ENCODE data around the gene EFCAB6. TPM values are rescaled to one million over a fixed set of nuclear protein-coding genes. Genes with fewer than 3 reads are reported as not detected.

Gene EFCAB6
- total RNA-seq, 2 experiments from 2014 or later: 0.15 to 0.21 TPM

DNA sequence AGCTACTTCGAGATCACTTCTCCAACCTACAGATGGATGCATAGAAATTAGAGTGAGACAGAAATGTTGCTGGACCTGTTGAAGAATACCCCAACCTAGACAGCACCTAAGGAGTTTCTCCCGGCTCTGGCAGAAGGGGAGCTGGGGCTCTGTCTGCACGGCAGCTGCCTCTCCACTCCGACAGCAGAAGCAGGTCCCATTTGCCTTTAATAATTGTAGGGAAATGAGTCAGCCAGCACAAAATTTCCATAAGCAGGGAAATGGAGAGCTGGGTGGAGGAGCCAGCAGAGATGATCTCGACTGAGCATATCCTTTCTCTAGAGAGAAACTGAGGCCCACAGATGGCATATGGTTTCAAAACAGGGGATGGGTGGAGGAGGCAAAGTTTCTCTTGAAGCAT is 80.1 kb downstream of the EFCAB6 start:
- Mint-ChIP-seq H3K27me3 (ENCODE audit: low read depth) (peaks cover 6% of the 10 kb centered on the region), H3K4me1 (ENCODE audit: low read depth) (no peaks in the 10 kb centered on the region), H3K36me3 (ENCODE audit: low read depth) (no peaks in the 10 kb centered on the region), H3K4me3 (no peak overlapping the region), H3K27ac (no peak overlapping the region), H3K9me3 (peaks cover 3% of the 10 kb centered on the region)
- no peak for DNase-seq
- CTCF ChIA-PET: no interaction called here
- intact Hi-C loops (cut with micrococcal nuclease): no loop called here

DNA sequence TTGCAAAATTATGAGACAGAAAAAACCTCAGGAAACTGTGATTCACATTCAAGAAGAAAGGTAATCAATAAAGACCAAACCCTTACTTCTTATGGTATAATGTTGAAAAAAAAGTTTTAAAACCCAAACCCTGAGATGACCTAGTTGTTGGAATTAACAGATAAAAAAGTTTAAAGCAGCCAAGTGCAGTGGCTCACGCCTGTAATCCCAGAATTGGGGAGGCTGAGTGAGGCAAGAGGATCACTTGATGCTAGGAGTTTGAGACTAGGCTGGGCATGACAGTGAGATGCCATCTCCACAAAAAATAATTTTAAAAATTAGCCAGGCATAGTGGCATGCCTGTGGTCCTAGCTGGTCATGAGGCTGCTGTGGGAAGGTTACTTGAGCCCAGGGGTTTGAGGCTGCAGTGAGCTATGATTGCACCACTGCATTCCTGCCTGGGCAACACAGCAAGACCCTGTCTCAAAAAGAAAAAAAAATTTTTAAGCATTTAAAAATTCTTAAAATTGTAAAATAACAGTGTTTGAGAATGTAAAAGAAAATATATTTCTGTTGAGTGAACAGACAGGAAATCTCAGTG is 85.1 kb downstream of the EFCAB6 start:
- Mint-ChIP-seq H3K27ac (no peak overlapping the region), H3K36me3 (ENCODE audit: low read depth) (no peaks in the 10 kb centered on the region), H3K4me1 (ENCODE audit: low read depth) (no peaks in the 10 kb centered on the region), H3K9me3 (peaks cover 3% of the 10 kb centered on the region), H3K4me3 (no peak overlapping the region), H3K27me3 (ENCODE audit: low read depth) (peaks cover 6% of the 10 kb centered on the region)
- no peak for DNase-seq
- intact Hi-C loops (cut with micrococcal nuclease): no loop called here
- CTCF ChIA-PET: no interaction called here

DNA sequence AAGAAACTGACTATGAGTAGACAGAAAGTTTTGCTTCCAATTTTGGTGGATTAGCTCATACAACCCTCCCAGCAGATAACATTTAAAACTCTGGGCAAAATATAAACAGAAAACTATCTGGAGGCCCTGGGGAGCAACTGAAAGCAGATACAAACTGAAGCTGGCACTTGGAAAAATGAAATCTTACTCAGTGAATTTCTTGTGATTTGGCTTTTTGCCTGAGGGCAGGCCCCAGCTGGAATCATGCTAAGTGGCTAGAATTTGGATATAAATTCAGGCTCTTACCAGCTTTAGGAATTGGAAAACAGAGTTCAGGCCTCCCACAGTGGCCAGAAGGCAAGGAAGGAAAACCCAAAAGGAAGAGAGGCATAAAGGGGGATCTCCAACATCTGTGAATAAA is 85.8 kb downstream of the EFCAB6 start:
- Mint-ChIP-seq H3K9me3 (peaks cover 3% of the 10 kb centered on the region), H3K27ac (no peak overlapping the region), H3K36me3 (ENCODE audit: low read depth) (no peaks in the 10 kb centered on the region), H3K4me3 (no peak overlapping the region), H3K27me3 (ENCODE audit: low read depth) (peaks cover 6% of the 10 kb centered on the region), H3K4me1 (ENCODE audit: low read depth) (no peaks in the 10 kb centered on the region)
- intact Hi-C loops (cut with micrococcal nuclease): no loop called here
- no peak for DNase-seq
- CTCF ChIA-PET: no interaction called here

DNA sequence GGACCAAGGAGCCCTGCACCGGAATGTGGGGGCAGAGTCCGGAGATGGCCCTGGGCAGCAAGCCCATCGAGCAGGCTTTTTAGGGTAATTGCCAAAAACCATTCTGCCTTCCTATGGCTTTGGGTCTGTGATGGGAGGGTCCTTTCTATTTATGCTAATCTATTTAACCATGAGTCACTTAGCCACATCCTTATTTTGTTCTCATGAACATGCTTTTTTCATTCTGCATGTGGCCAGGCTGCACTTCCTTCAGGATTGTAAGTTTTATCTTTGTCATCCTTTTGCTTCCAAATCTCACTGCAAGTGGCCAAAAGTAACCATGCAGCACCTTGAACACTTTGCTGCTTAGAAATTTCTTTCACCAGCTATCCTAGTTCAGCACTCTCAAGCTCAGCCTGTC is 88.3 kb downstream of the EFCAB6 start:
- Mint-ChIP-seq H3K4me3 (no peak overlapping the region), H3K27ac (no peak overlapping the region)
- CTCF ChIA-PET: no interaction called here

DNA sequence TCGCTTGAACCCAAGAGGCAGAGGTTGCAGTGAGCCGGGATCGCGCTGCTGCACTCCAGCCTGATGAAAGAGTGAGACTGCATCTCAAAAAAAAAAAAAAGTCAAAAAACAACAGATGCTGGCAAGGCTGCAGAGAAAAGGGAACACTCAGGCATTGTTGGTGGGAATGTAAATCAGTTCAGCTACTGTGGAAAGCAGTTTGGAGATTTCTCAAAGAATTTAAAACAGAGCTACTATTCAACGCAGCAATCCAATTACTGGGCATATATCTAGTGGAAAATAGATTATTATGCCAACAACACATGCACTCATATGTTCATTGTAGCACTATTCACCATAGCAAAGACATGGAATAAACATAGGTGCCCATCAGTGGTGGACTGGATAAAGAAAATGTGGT is 89.7 kb downstream of the EFCAB6 start:
- intact Hi-C loops (cut with micrococcal nuclease): no loop called here
- Mint-ChIP-seq H3K27me3 (ENCODE audit: low read depth) (no peaks in the 10 kb centered on the region), H3K9me3 (peaks cover 1% of the 10 kb centered on the region), H3K4me3 (no peak overlapping the region), H3K36me3 (ENCODE audit: low read depth) (no peaks in the 10 kb centered on the region), H3K27ac (no peak overlapping the region), H3K4me1 (ENCODE audit: low read depth) (no peaks in the 10 kb centered on the region)
- no peak for DNase-seq
- CTCF ChIA-PET: no interaction called here

More for the DNA sequence above, 88.3 kb downstream of the EFCAB6 start:
- no peaks in the 10 kb centered on the region for H3K4me1 Mint-ChIP-seq (ENCODE audit: low read depth)
- H3K9me3 Mint-ChIP-seq: peaks cover 3% of the 10 kb centered on the region
- H3K27me3 Mint-ChIP-seq (ENCODE audit: low read depth): peaks cover 2% of the 10 kb centered on the region
- DNase-seq: no peak
- H3K36me3 Mint-ChIP-seq (ENCODE audit: low read depth): no peaks in the 10 kb centered on the region
- intact Hi-C loops (cut with micrococcal nuclease): no loop called here

DNA sequence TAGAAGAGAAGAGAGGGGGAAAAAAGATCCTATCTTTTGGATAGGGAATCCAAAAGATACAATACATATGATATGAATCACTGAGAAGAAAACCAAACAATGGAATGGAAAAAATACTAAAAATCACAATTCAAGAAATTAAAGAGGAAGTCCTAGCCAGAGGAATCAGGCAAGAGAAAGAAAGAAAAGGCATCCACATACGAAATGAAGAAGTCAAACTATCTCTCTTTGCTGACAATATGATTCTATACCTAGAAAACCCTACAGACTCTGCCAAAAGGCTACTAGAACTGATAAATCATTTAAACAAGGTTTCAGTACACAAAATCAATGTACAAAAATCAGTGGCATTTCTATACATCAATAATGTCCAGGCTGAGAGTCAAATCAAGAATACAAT is 91.4 kb downstream of the EFCAB6 start:
- H3K4me1 Mint-ChIP-seq (ENCODE audit: low read depth): no peaks in the 10 kb centered on the region
- intact Hi-C loops (cut with micrococcal nuclease): no loop called here
- DNase-seq: no peak
- H3K27ac Mint-ChIP-seq: no peak overlapping the region
- no peaks in the 10 kb centered on the region for H3K9me3 Mint-ChIP-seq
- no peaks in the 10 kb centered on the region for H3K36me3 Mint-ChIP-seq (ENCODE audit: low read depth)
- no peaks in the 10 kb centered on the region for H3K27me3 Mint-ChIP-seq (ENCODE audit: low read depth)
- H3K4me3 Mint-ChIP-seq: no peak overlapping the region
- CTCF ChIA-PET: no interaction called here

DNA sequence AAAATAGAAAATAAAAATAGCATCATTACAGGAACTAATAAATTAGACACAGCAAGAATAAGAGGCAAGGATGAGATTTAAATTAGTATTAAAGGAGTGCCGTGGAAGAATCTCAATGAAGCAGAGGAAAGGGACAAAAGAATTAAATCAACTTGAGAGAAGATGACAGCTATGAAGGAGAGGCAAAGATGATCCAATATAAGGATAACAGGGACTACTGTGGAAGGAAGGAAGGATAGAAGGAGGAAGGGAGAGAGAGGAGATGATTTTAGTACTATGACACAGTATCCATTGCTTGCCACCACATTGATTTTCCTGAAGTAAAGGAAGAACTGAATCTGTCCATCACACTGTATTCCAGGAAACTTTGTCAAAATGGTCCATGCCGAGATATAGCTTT is 98.0 kb downstream of the EFCAB6 start:
- no peaks in the 10 kb centered on the region for H3K4me1 Mint-ChIP-seq (ENCODE audit: low read depth)
- H3K9me3 Mint-ChIP-seq: no peaks in the 10 kb centered on the region
- no peak for DNase-seq
- no peak overlapping the region for H3K4me3 Mint-ChIP-seq
- H3K27ac Mint-ChIP-seq: no peak overlapping the region
- CTCF ChIA-PET: no interaction called here
- intact Hi-C loops (cut with micrococcal nuclease): no loop called here
- H3K36me3 Mint-ChIP-seq (ENCODE audit: low read depth): no peaks in the 10 kb centered on the region
- no peaks in the 10 kb centered on the region for H3K27me3 Mint-ChIP-seq (ENCODE audit: low read depth)

DNA sequence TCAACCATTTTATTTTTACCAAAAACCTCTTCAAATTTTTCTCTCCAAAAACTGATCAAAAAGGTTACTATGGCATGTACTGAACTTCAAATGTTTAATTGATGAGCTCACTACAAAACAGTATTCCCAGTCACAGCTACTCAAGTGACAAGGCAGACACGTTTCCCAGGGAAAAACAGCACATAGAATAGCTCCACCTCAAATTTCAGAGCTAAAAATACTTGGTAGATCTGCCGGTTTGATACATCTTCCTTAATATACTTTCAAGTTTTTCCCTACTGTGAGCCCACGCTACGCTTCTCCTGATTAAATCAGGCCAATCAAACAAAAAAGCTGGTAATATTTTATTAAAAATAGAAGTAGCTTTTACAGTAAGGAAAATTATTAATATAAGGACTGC is 100.4 kb downstream of the EFCAB6 start:
- CTCF ChIA-PET: interaction anchor here (1.5 kb wide), 1 partner anchor 101 kb away, joined by 4 read pairs; the partner anchor contains the start of gene EFCAB6
- Mint-ChIP-seq H3K4me3 (no peak overlapping the region), H3K27ac (no peak overlapping the region), H3K27me3 (ENCODE audit: low read depth) (peaks cover 9% of the 10 kb centered on the region), H3K36me3 (ENCODE audit: low read depth) (no peaks in the 10 kb centered on the region), H3K9me3 (no peaks in the 10 kb centered on the region), H3K4me1 (ENCODE audit: low read depth) (no peaks in the 10 kb centered on the region)
- no peak for DNase-seq
- intact Hi-C loops (cut with micrococcal nuclease): no loop called here

DNA sequence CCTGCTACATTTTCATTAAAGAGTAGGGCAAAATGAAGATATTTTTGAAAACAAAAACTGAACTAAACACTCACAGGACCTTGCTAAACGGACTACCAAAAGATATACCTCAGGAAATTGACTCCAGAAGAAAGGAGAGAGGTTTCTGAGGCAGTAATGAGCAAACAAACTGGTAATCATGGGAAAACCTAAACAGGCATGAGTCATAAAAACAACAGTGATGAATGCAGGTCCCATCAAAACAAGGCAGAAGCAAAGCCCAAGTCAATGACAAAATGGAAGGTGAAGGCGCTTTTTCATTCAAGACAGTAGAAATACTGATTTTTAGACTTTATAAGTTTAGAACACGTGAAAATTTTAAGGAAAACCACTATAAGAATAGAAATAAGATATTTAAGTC is 104.5 kb downstream of the EFCAB6 start:
- intact Hi-C loops (cut with micrococcal nuclease): no loop called here
- no peak for DNase-seq
- H3K4me3 Mint-ChIP-seq: no peak overlapping the region
- H3K36me3 Mint-ChIP-seq (ENCODE audit: low read depth): peaks cover 3% of the 10 kb centered on the region
- H3K9me3 Mint-ChIP-seq: peaks cover 10% of the 10 kb centered on the region
- peaks cover 9% of the 10 kb centered on the region for H3K27me3 Mint-ChIP-seq (ENCODE audit: low read depth)
- CTCF ChIA-PET: no interaction called here
- no peaks in the 10 kb centered on the region for H3K4me1 Mint-ChIP-seq (ENCODE audit: low read depth)
- no peak overlapping the region for H3K27ac Mint-ChIP-seq

DNA sequence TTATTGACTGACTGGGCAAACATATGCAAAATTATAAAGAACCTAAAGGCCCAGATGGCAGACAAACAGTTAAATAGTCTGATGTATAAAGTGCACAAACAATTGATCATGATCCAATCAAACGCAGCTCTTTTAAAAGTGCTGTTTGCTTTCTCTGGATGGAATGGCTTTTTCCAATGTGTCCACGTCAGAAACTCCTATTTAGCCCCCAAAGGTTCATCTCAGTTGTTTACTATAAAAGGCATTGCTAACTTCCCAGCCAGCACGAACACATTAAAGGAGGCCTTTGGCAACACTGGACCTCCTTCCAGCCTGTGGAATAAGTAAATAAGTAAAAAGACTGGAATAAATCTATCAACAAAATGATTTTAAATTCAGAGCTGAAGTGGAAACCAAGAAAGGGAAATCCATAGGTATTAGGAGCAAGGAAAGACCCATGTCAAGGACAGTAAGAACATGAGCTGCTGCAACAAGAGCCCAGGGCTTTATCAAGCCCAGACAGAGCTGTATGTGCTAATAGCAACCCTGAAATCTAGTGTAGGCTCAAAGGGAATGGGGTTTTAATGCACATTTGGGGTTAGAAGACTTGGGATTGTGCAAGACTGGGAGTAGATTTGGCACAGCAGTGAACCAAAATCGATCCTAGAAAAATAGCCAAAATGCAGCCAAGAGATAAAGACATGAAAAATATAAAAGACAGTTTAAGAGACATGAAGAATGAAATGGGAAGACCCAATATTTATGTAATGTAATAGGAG is 105.4 kb downstream of the EFCAB6 start:
- intact Hi-C loops (cut with micrococcal nuclease): no loop called here

DNA sequence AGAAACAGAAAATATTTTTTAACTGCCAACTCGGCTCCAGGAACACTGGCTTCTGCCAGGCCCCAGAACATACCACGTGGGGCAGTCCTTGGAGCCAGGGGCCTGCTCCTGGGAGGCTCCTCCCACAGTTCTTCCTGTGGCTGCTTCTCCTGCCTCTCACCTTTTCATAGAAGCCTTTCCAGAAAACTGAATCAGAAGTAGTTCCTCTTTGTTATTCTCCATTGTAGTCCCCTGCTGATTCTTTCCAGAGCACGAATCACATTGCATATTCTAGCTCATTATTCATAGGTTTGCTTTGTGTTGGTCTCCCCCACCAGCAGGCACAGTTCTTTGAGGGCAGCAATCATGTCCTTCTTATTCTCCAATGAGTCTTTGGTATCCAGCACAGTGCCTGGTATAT is 106.0 kb downstream of the EFCAB6 start:
- H3K36me3 Mint-ChIP-seq (ENCODE audit: low read depth): peaks cover 3% of the 10 kb centered on the region
- H3K27me3 Mint-ChIP-seq (ENCODE audit: low read depth): peaks cover 9% of the 10 kb centered on the region
- peaks cover 12% of the 10 kb centered on the region for H3K9me3 Mint-ChIP-seq
- H3K4me3 Mint-ChIP-seq: no peak overlapping the region
- intact Hi-C loops (cut with micrococcal nuclease): no loop called here
- H3K4me1 Mint-ChIP-seq (ENCODE audit: low read depth): no peaks in the 10 kb centered on the region
- H3K27ac Mint-ChIP-seq: no peak overlapping the region
- CTCF ChIA-PET: no interaction called here
- no peak for DNase-seq

More for the DNA sequence above, 105.4 kb downstream of the EFCAB6 start:
- Mint-ChIP-seq H3K27ac (no peak overlapping the region), H3K27me3 (ENCODE audit: low read depth) (peaks cover 9% of the 10 kb centered on the region), H3K4me3 (no peak overlapping the region), H3K9me3 (peaks cover 12% of the 10 kb centered on the region), H3K4me1 (ENCODE audit: low read depth) (no peaks in the 10 kb centered on the region), H3K36me3 (ENCODE audit: low read depth) (peaks cover 3% of the 10 kb centered on the region)
- CTCF ChIA-PET: no interaction called here
- DNase-seq: no peak

DNA sequence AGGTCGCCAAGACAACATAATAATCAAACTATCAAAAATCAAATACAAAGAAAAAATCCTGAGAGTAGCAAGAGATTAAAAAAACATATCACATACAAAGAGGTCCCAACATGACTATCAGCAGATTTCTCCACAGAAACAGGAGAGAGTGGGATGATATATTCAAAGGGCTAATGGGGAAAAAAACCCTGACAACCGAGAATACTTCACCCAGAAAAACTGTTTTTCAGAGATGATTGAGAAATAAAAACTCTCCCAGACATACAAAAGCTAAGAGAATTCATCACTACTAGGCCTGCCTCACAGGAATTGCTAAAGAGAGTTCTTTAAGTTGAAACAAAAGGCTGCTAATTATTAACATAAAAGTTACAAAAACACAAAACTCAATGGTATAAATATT is 108.1 kb downstream of the EFCAB6 start:
- intact Hi-C loops (cut with micrococcal nuclease): no loop called here
- peaks cover 3% of the 10 kb centered on the region for H3K36me3 Mint-ChIP-seq (ENCODE audit: low read depth)
- CTCF ChIA-PET: no interaction called here
- no peak for DNase-seq
- H3K4me3 Mint-ChIP-seq: no peak overlapping the region
- no peak overlapping the region for H3K27ac Mint-ChIP-seq
- H3K27me3 Mint-ChIP-seq (ENCODE audit: low read depth): peaks cover 18% of the 10 kb centered on the region
- H3K9me3 Mint-ChIP-seq: peaks cover 12% of the 10 kb centered on the region
- no peaks in the 10 kb centered on the region for H3K4me1 Mint-ChIP-seq (ENCODE audit: low read depth)

DNA sequence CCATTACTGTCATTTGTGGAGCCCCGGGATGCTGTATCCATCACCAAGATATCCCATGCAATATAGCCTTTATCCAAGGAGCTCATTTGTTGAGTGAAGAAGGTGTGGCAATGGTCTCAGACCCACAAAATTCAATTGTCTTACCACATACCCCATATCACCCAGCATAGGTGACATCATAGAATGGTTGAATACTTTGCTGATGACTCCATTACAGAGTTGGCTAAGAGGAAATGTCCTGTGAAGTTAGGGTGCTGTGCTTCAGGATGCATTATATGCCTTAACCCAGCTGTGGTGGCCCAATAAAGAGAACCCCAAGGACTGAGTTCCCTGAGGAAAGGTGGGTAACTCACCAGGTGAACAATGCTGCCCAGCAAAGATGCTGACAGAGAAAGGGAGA is 113.7 kb downstream of the EFCAB6 start:
- no peaks in the 10 kb centered on the region for H3K4me1 Mint-ChIP-seq (ENCODE audit: low read depth)
- no peak overlapping the region for H3K27ac Mint-ChIP-seq
- peaks cover 2% of the 10 kb centered on the region for H3K9me3 Mint-ChIP-seq
- H3K36me3 Mint-ChIP-seq (ENCODE audit: low read depth): no peaks in the 10 kb centered on the region
- peaks cover 17% of the 10 kb centered on the region for H3K27me3 Mint-ChIP-seq (ENCODE audit: low read depth)
- CTCF ChIA-PET: no interaction called here
- DNase-seq: no peak
- no peak overlapping the region for H3K4me3 Mint-ChIP-seq
- intact Hi-C loops (cut with micrococcal nuclease): no loop called here
